Smooth muscle cell of trachea (primary cell): ENCODE measurements around the gene SPEN. TPM values are rescaled to one million over a fixed set of nuclear protein-coding genes. Genes with fewer than 3 reads are reported as not detected.

Source experiments
- total RNA-seq: library from RNA; depleted of rRNA; stranded (reverse); fragments of >200 nt; gene quantifications from 2 replicates; pipeline ENCODE4 v1.2.1, GENCODE V29; 2014

SPEN gene
- total RNA-seq = 13.4 and 19.9 TPM in 2 replicates

DNA sequence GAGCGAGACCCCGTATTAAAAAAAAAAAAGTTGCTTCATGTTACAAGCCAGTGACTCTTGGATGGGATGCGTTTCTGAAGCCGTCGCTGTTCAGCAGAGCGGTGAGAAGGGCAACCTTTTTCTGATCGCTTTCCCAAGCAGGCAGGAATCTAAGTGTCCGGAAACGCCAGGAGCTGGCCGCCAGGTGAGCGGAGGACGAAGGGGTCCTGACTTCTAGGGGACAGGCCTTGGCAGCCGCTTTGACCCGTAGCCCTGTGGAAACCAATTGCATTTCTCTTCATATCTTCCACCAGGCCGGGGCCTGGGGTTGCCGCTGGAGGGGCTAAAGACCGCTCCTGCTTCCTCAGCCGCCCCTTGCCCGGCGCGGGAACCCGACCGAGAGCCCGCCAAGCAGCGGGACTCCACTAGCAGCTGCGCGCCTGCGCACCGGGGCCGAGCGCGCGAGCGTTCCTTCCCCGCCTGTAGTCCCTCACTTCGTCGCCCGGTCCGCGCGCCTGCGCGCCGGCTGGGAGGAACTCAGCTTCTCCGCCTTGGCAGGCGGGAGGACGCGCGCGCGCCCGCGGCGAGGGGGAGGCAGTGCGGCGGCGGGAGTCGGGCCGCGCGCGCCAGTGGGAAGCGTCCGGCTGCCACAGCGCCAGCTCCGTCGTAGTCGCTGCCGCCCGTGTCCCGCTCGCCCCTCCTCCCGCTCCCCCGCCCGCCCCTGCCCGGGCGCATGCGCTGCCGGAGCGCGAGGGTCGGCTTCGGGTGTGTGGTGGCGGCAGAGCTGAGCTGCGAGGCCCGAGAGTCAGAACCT is at the start of gene SPEN:
Gene SPEN (plus strand): TSS at position 608 of the 793 bp plus-strand sequence. CDS start 361 bp downstream, outside the sequence.

DNA sequence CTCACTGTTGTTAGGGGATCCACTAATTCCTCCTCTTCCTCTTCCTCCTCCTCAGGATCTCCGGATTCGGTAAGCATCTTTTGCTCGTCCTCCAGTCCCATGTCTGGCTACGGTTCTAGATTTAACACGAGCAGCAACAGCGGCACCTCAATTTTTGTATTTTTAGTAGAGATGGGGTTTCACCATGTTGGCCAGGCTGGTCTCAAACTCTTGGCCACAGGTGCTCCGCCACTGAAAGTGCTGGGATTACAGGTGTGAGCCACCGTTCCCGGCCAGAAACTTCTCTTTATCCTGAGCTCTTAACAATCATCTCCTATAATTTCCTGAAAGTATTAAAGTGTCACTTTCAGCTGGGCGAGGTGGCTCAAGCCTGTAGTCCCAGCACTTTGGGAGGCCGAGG is 40.0 kb upstream of the SPEN start, which contains the start of gene UQCRHL:
Gene UQCRHL (minus strand): TSS at position 101 of the 400 bp plus-strand sequence. CDS start 0 bp downstream, at position 101.

DNA sequence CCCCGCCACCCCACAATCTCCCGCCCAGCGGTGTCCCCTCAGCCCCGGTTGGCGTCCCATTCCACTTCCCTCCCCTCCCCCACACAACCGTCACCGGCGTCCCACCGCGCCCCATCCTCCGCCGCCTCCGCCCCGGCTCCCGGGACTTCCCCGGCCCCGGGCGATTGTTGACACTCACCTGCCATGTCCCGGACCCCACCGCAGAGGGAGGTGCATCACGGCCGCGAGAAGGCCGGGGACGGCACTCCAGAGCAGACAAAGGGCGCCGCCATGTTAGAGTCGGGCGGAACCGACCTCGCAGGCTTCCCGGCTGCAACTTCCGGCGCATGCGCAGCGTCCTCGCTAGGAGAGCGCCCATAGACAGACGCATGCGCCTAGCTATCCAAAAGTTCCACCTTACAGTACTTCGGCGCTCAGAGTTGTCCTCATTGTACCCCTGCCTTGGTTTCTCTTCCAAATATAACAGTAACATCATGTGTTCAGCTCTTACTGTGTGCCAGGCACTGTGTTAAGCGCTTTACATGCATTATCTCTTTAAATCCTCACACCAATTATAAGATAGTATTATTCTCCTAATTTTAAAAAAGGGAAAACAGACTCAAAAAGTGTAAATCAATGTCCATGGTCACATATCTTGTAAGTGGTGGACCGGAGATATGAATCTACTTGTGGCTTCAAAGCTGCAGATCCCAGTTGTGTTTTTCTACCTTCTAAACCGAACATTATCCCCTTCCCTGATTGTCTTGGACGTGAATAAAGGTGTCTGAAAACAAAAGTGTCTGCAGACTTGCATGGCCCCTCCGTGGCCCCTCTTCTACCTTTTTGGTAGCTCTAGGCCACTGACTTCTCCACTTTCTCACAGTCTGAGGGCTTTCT is 128.5 kb downstream of the SPEN start, which contains the start of gene ZBTB17:
Gene ZBTB17 (minus strand): TSS at position 297 of the 876 bp plus-strand sequence. CDS start 27,606 bp downstream, outside the sequence.

Other genes starting within 250 kb of the SPEN start
- 14.5 and 19.0 TPM in 2 replicates for gene DDI2, start 230.2 kb upstream of the SPEN start, total RNA-seq
- 76.4 and 158 TPM in 2 replicates for gene PLEKHM2, start 163.4 kb upstream of the SPEN start, total RNA-seq
- 0.58 and 2.6 TPM in 2 replicates for gene SLC25A34, start 111.4 kb upstream of the SPEN start, total RNA-seq
- not detected in 2 replicates for gene TMEM82, start 105.2 kb upstream of the SPEN start, total RNA-seq
- 34.9 and 53.4 TPM in 2 replicates for gene FBLIM1, start 88.9 kb upstream of the SPEN start, total RNA-seq
- gene UQCRHL, start 40.1 kb upstream of the SPEN start, total RNA-seq = 1.2 and 2.0 TPM in 2 replicates
- 32.9 and 48.5 TPM in 2 replicates for gene ZBTB17, start 128.4 kb downstream of the SPEN start, total RNA-seq
- gene SRARP, start 156.5 kb downstream of the SPEN start, total RNA-seq = not detected in 2 replicates
- 3.3 and 5.0 TPM in 2 replicates for gene HSPB7, start 170.3 kb downstream of the SPEN start, total RNA-seq
- under 0.01 and 0.17 TPM in 2 replicates for gene CLCNKA, start 174.3 kb downstream of the SPEN start, total RNA-seq
- under 0.01 TPM in 1 of 2 replicates, not detected in the other for gene CLCNKB, start 196.1 kb downstream of the SPEN start, total RNA-seq
- 0.15 and 0.50 TPM in 2 replicates for gene FAM131C, start 225.9 kb downstream of the SPEN start, total RNA-seq